ENCODE measurements around the gene RNF114. TPM values are rescaled to one million over a fixed set of nuclear protein-coding genes. Genes with fewer than 3 reads are reported as not detected.

RNF114 gene
- total and polyA plus RNA-seq, 2 experiments from 2014 or later = 65.8 to 93.7 TPM

- no peaks in the 10 kb centered on the region for H4K20me1 ChIP-seq (ENCODE audit: insufficient read depth, poor library complexity, severe bottlenecking)
- H3K9me2 ChIP-seq (replicated peaks; ENCODE audit: insufficient read depth) = no peaks in the 10 kb centered on the region
- H3K27me3 ChIP-seq = no peaks in the 10 kb centered on the region
- H3K4me3 ChIP-seq = no peak overlapping the region
- DNase-seq (ENCODE audit: low spot score) = peak; percentile 68
- peak overlapping the region; percentile 37 for H3K4me2 ChIP-seq
- H3K79me2 ChIP-seq = peaks cover 64% of the 10 kb centered on the region
- TF ChIP-seq EZH2 (IDR thresholded peaks at IDR 0.05; ENCODE audit: borderline replicate concordance) (no peak), EZH2phosphoT487 (IDR thresholded peaks at IDR 0.05; ENCODE audit: low read depth, severe bottlenecking, unreplicated experiment) (no peak)
- TF ChIP-seq, protein P1, sequence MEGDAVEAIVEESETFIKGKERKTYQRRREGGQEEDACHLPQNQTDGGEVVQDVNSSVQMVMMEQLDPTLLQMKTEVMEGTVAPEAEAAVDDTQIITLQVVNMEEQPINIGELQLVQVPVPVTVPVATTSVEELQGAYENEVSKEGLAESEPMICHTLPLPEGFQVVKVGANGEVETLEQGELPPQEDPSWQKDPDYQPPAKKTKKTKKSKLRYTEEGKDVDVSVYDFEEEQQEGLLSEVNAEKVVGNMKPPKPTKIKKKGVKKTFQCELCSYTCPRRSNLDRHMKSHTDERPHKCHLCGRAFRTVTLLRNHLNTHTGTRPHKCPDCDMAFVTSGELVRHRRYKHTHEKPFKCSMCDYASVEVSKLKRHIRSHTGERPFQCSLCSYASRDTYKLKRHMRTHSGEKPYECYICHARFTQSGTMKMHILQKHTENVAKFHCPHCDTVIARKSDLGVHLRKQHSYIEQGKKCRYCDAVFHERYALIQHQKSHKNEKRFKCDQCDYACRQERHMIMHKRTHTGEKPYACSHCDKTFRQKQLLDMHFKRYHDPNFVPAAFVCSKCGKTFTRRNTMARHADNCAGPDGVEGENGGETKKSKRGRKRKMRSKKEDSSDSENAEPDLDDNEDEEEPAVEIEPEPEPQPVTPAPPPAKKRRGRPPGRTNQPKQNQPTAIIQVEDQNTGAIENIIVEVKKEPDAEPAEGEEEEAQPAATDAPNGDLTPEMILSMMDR (IDR thresholded peaks at IDR 0.05; ENCODE audit: poor library complexity) = peak; percentile 30
- H3K36me3 ChIP-seq (replicated peaks; ENCODE audit: insufficient read depth, low read depth) = no peaks in the 10 kb centered on the region
- WGBS (ENCODE audit: low lambda C conversion rate, missing lambda C conversion rate) = 75% methylated on average over 28 of the region's 28 CpGs
- no peaks in the 10 kb centered on the region for H3K9me3 ChIP-seq (ENCODE audit: low read depth)
- no peak overlapping the region for H2AFZ ChIP-seq
- H3K4me1 ChIP-seq (ENCODE audit: insufficient read depth) = peaks cover 16% of the 10 kb centered on the region
- peak overlapping the region; percentile 85 for H3K27ac ChIP-seq
These were observed 26.5 kb upstream of the RNF114 start for GRCh38 chr20:49909499-49910339.

- H4K20me1 ChIP-seq (ENCODE audit: insufficient read depth, poor library complexity, severe bottlenecking) = no peaks in the 10 kb centered on the region
- H3K36me3 ChIP-seq (replicated peaks; ENCODE audit: insufficient read depth, low read depth) = no peaks in the 10 kb centered on the region
- no peaks in the 10 kb centered on the region for H3K9me3 ChIP-seq (ENCODE audit: low read depth)
- peaks cover 17% of the 10 kb centered on the region for H3K4me1 ChIP-seq (ENCODE audit: insufficient read depth)
- no peaks in the 10 kb centered on the region for H3K27me3 ChIP-seq
- H3K4me2 ChIP-seq = peak overlapping the region; percentile 37
- H3K9me2 ChIP-seq (replicated peaks; ENCODE audit: insufficient read depth) = no peaks in the 10 kb centered on the region
- 85% methylated on average over 4 of the region's 4 CpGs for WGBS (ENCODE audit: low lambda C conversion rate, missing lambda C conversion rate)
- H3K27ac ChIP-seq = peak overlapping the region; percentile 85
- H3K4me3 ChIP-seq = no peak overlapping the region
- H2AFZ ChIP-seq = no peak overlapping the region
- no peak for TF ChIP-seq EZH2 (IDR thresholded peaks at IDR 0.05; ENCODE audit: borderline replicate concordance)
- TF ChIP-seq, protein P1 (IDR thresholded peaks at IDR 0.05; ENCODE audit: poor library complexity) = no peak
- no peak for DNase-seq (ENCODE audit: low spot score)
- H3K79me2 ChIP-seq = peaks cover 70% of the 10 kb centered on the region
These were observed 25.9 kb upstream of the RNF114 start for GRCh38 chr20:49910340-49910706.

GRCh38 chr20:49913399-49914047 is 22.7 kb upstream of the RNF114 start:
- no peaks in the 10 kb centered on the region for H3K9me3 ChIP-seq (ENCODE audit: low read depth)
- peaks cover 61% of the 10 kb centered on the region for H3K79me2 ChIP-seq
- H2AFZ ChIP-seq = no peak overlapping the region
- peaks cover 28% of the 10 kb centered on the region for H3K4me1 ChIP-seq (ENCODE audit: insufficient read depth)
- peak overlapping the region; percentile 97 for H3K4me2 ChIP-seq
- no peaks in the 10 kb centered on the region for H3K9me2 ChIP-seq (replicated peaks; ENCODE audit: insufficient read depth)
- TF ChIP-seq EZH2 (IDR thresholded peaks at IDR 0.05; ENCODE audit: borderline replicate concordance) = no peak
- TF ChIP-seq, protein P1 (IDR thresholded peaks at IDR 0.05; ENCODE audit: poor library complexity) = no peak
- TF ChIP-seq EZH2phosphoT487 (IDR thresholded peaks at IDR 0.05; ENCODE audit: low read depth, severe bottlenecking, unreplicated experiment) = no peak
- no peaks in the 10 kb centered on the region for H4K20me1 ChIP-seq (ENCODE audit: insufficient read depth, poor library complexity, severe bottlenecking)
- H3K27me3 ChIP-seq = no peaks in the 10 kb centered on the region
- DNase-seq (ENCODE audit: low spot score) = no peak
- 95% methylated on average over 16 of the region's 16 CpGs for WGBS (ENCODE audit: low lambda C conversion rate, missing lambda C conversion rate)
- no peaks in the 10 kb centered on the region for H3K36me3 ChIP-seq (replicated peaks; ENCODE audit: insufficient read depth, low read depth)
- H3K27ac ChIP-seq = no peak overlapping the region
- H3K4me3 ChIP-seq = no peak overlapping the region
